Measurements from ENCODE around the gene ADAMTS8. TPM values are rescaled to one million over a fixed set of nuclear protein-coding genes. Genes with fewer than 3 reads are reported as not detected.
A peak's percentile ranks its signal among the peaks of the same experiment; 100 is the strongest.

ADAMTS8 gene
- total RNA-seq, 4 donors from 2014 or later: 23.5 to 55.5 (median 29.8) TPM

- Histone ChIP-seq H3K9me3 (no peaks in the 10 kb centered on the region), H3K36me3 (no peaks in the 10 kb centered on the region), H3K27me3 (no peaks in the 10 kb centered on the region), H3K27ac (replicated peaks in 1 of 4) (no peak overlapping the region), H3K4me3 (no peak overlapping the region), H3K4me1 (no peaks in the 10 kb centered on the region)
- peak; percentile 57 for DNase-seq (ENCODE audit: extremely low spot score)
- 77% methylated on average over 6 of the region's 6 CpGs for WGBS
- no peak for TF ChIP-seq EP300 (IDR thresholded peaks at IDR 0.05)
- no peak for TF ChIP-seq CTCF (IDR thresholded peaks at IDR 0.05)
- no peak for TF ChIP-seq POLR2AphosphoS5 (IDR thresholded peaks at IDR 0.05)
- TF ChIP-seq POLR2A (IDR thresholded peaks at IDR 0.05; ENCODE audit: low read depth): no peak
- intact Hi-C loops (cut with DNase I): no loop called here
Observed at GRCh38 chr11:130369141-130369691, 59.2 kb downstream of the ADAMTS8 start.

DNA sequence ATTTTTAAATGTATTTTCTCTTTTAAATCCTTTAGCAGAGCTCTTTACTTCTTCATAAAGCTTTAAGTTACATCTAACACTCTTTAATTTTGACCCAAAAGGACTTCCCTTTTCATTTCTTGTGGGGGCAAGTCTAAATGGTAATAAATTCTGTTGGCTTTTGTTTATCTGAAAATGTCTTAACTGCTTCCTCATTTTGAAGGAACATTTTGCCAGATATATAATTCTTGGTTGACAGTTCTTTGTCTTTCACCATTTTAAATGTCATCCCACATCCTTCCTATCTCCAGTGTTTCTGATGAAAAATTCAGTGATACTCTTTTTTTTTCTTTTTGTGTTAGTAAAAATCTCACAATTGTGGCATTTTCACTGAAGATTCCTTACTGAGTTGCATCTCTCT, 69.0 kb downstream of the ADAMTS8 start:
- Histone ChIP-seq H3K36me3 (no peaks in the 10 kb centered on the region), H3K27ac (replicated peaks in 1 of 4) (no peak overlapping the region), H3K4me3 (no peak overlapping the region), H3K9me3 (peaks cover 0 to 26% (median 14%) of the 10 kb centered on the region in 4 donors), H3K4me1 (no peaks in the 10 kb centered on the region), H3K27me3 (no peaks in the 10 kb centered on the region)
- intact Hi-C loops (cut with DNase I): no loop called here
- no peak for DNase-seq (ENCODE audit: extremely low spot score)
- TF ChIP-seq EP300 (IDR thresholded peaks at IDR 0.05): no peak
- no peak for TF ChIP-seq CTCF (IDR thresholded peaks at IDR 0.05)
- no peak for TF ChIP-seq POLR2A (IDR thresholded peaks at IDR 0.05; ENCODE audit: low read depth)
- no peak for TF ChIP-seq POLR2AphosphoS5 (IDR thresholded peaks at IDR 0.05)

DNA sequence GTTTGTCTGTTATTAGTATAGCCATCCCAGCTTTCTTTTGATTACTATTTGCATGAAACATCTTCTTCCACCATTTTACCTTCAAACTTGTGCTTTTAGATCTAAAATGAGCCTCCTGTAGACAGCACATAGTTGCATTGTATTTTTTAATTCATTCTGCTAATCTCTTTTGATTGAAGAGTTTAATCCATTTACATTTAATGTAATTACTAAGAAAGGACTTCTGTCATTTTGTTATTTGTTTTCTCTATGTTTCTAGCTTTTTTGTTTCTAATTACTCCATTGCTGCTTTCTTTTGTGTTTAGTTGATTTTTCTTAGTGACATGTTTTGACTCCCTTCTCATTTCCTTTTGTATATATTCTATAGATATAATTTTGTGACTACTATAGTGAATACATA, 70.0 kb downstream of the ADAMTS8 start:
- Histone ChIP-seq H3K27me3 (no peaks in the 10 kb centered on the region), H3K36me3 (no peaks in the 10 kb centered on the region), H3K4me3 (no peak overlapping the region), H3K27ac (replicated peaks in 1 of 4) (no peak overlapping the region), H3K9me3 (peaks cover 0 to 26% (median 16%) of the 10 kb centered on the region in 4 donors), H3K4me1 (no peaks in the 10 kb centered on the region)
- TF ChIP-seq POLR2AphosphoS5 (IDR thresholded peaks at IDR 0.05): no peak
- TF ChIP-seq EP300 (IDR thresholded peaks at IDR 0.05): no peak
- no peak for TF ChIP-seq CTCF (IDR thresholded peaks at IDR 0.05)
- no peak for TF ChIP-seq POLR2A (IDR thresholded peaks at IDR 0.05; ENCODE audit: low read depth)
- no peak for DNase-seq (ENCODE audit: extremely low spot score)
- intact Hi-C loops (cut with DNase I): no loop called here

Other genes with a start within 250 kb of the ADAMTS8 start
- gene ZBTB44, start 113.7 kb downstream of the ADAMTS8 start, total RNA-seq: 10 to 100 TPM; 50.4 to 86.4 (median 65.3) TPM
- 10 to 100 TPM in 3 of 4 donors, 1 to 10 TPM in 1; 6.6 to 11.4 (median 10.3) TPM for gene ADAMTS15, start 20.0 kb upstream of the ADAMTS8 start, total RNA-seq

Data from esophagus muscularis mucosa (tissue), 4 donors.